GOT3 (cell line): ENCODE measurements around the gene MEIS3.
"Not testable (repeated sequence)": the region's sequence is repeated elsewhere in the genome, so short reads cannot be mapped to it uniquely, and the experiment has no call there.

Experiments
- DNase-seq: peaks from one replicate; lab custom pipeline; 2025; ENCODE audit warnings: mixed read lengths; lab: John Stamatoyannopoulos, UW

The MEIS3 gene

GRCh38 chr19:47416643-47416985, 2.7 kb downstream of the MEIS3 start:
- DNase-seq: no peak

- DNase-seq: no peak
Observed at GRCh38 chr19:47415953-47416642, 3.2 kb downstream of the MEIS3 start.

GRCh38 chr19:47414469-47414868, 4.9 kb downstream of the MEIS3 start:
- no peak for DNase-seq

GRCh38 chr19:47413941-47414340, 5.4 kb downstream of the MEIS3 start:
- no peak for DNase-seq

- not testable (repeated sequence) for DNase-seq
Observed at GRCh38 chr19:47411696-47412095, 7.6 kb downstream of the MEIS3 start.

- no peak for DNase-seq
Observed at GRCh38 chr19:47411101-47411500, 8.2 kb downstream of the MEIS3 start.

- no peak for DNase-seq
Observed at GRCh38 chr19:47408156-47408938, 11.0 kb downstream of the MEIS3 start.

GRCh38 chr19:47407417-47407774, 11.9 kb downstream of the MEIS3 start:
- DNase-seq: no peak

- no peak for DNase-seq
Observed at GRCh38 chr19:47406711-47407416, 12.5 kb downstream of the MEIS3 start.

- DNase-seq: no peak
Observed at GRCh38 chr19:47405854-47406417, 13.4 kb downstream of the MEIS3 start.

- DNase-seq: no peak
Observed at GRCh38 chr19:47405197-47405550, 14.2 kb downstream of the MEIS3 start.

- no peak for DNase-seq
Observed at GRCh38 chr19:47404334-47405196, 14.8 kb downstream of the MEIS3 start.

GRCh38 chr19:47402504-47402903, 16.8 kb downstream of the MEIS3 start:
- no peak for DNase-seq

- DNase-seq: no peak
Observed at GRCh38 chr19:47398707-47399597, 20.4 kb downstream of the MEIS3 start.

- DNase-seq: peak; percentile 21
Observed at GRCh38 chr19:47391510-47392223, 27.7 kb downstream of the MEIS3 start.

- DNase-seq: no peak
Observed at GRCh38 chr19:47390533-47391488, 28.5 kb downstream of the MEIS3 start.

- DNase-seq: no peak
Observed at GRCh38 chr19:47389150-47389556, 30.2 kb downstream of the MEIS3 start.

GRCh38 chr19:47388721-47389120, 30.6 kb downstream of the MEIS3 start:
- DNase-seq: not testable (repeated sequence)

- DNase-seq: not testable (repeated sequence)
Observed at GRCh38 chr19:47387623-47388022, 31.7 kb downstream of the MEIS3 start.
